HTERT RPE-1 (cell line): ENCODE data around the gene GID4.
"Not testable (repeated sequence)": the region's sequence is repeated elsewhere in the genome, so short reads cannot be mapped to it uniquely, and the experiment has no call there.

Experiments used
- in situ Hi-C: fragments of 300-500 bp; cut with MboI; formaldehyde crosslinking; loops from 4 replicates; pipeline ENCODE4 v1.14.3; 2020; ENCODE audit warnings: low sequenced_read_pairs

GID4 gene

DNA sequence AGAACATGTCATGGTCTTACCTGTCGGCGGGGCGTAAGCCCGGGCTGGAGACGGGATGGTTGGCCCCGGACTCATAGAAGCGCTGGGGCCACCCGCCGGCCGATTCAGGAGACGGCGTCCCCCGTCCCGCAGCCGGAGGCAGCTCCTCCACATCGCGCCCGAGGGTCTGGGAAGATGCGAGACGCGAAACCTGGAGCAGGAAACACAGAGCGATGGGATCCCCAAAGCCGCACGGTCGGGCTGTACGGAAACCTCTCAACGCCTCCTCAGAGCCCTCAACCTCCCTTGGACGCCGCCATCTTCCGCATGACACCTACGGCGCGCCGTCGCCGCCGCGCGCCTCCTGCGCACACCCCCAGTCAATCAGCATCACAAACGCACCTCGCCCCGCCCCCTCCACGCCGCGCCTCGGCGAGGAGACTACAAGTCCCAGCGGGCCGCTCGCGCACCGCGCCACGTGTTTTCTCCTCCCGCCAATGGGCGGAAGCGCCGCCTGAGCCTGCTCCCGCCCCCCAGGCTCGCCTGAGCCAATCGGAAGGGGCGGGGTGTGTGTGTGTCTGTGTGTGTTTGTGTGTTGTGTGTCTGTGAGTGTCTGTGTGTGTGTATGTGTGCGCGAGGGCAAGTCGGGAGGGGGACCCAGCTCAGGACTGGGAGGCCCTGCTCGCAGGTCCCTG, at the start of gene GID4, which contains the start of gene ATPAF2:
TSS of gene GID4 (plus strand) at position 548 of the 674 bp plus-strand sequence. CDS start at position 605, 57 bp downstream.
TSS of gene ATPAF2 (minus strand) at position 308 of the 674 bp plus-strand sequence. CDS start at position 153, 155 bp downstream.
- in situ Hi-C loops: no loop called here

GRCh38 chr17:17989618-17990017, 49.6 kb upstream of the GID4 start:
- in situ Hi-C loops: no loop called here

GRCh38 chr17:17990282-17990681, 48.9 kb upstream of the GID4 start:
- in situ Hi-C loops: no loop called here

DNA sequence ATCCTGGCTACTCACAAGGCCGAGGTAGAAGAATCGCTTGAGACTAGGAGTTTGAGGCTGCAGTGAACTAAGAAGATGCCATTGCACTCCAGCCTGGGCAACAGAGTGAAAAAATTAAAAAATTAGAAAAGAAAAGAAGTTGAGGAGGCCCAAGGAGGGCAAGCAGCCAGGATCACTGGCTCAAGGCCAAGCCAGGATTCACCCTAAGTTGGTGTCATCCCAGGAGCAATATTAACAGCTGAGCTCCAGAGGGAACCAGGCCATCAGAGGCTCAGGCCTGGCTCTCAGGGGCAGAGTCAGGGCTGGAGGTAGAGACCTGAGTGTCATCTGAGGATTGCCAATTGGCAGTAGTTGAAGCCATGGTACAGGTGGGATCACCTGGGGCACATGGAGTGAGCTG, 45.8 kb upstream of the GID4 start:
- in situ Hi-C loops: no loop called here

DNA sequence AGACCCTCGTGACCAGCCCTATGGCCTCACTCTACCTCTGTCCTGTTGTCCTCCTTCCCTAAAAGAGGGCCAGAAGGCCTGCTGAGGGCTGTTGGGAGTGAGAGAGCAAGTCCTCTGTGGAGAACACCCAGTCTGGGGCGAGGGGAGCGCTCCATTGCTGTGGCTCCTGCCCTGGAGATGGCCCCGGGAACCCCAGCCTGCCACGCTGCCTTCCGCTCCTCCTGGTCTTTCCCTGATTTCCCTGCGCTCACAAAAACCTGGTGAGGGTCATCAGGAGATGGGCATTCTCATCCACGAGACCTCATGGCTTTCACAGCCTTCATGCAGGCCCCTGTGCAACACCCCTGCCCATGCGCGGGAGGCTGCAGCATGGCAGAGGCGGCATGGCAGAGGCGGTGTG, 45.4 kb upstream of the GID4 start:
- in situ Hi-C loops: no loop called here

GRCh38 chr17:17994271-17995069, 44.7 kb upstream of the GID4 start:
- in situ Hi-C loops: no loop called here

- in situ Hi-C loops: not testable (repeated sequence)
Measured at GRCh38 chr17:17995887-17996286, 43.3 kb upstream of the GID4 start.

DNA sequence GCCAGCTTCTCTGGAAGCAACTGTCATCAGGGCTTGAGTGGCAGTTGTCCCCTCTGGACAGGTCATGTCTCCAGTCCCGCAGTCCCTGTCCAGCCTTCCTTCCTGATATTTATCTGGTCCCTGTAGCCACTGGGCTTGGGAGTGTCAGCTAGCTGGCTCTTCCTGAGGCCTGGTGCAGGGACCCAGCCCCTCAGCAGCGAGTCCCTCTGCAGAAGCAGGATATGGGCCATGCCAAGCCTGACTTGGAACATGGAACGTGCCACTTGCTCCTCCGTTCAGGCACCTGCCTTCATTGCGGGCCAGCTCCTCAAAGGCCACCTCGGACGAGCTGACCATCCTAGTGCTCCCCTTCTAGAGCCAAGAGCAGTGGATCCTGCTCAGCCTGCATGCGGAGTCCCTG, 40.3 kb upstream of the GID4 start:
- in situ Hi-C loops: no loop called here

DNA sequence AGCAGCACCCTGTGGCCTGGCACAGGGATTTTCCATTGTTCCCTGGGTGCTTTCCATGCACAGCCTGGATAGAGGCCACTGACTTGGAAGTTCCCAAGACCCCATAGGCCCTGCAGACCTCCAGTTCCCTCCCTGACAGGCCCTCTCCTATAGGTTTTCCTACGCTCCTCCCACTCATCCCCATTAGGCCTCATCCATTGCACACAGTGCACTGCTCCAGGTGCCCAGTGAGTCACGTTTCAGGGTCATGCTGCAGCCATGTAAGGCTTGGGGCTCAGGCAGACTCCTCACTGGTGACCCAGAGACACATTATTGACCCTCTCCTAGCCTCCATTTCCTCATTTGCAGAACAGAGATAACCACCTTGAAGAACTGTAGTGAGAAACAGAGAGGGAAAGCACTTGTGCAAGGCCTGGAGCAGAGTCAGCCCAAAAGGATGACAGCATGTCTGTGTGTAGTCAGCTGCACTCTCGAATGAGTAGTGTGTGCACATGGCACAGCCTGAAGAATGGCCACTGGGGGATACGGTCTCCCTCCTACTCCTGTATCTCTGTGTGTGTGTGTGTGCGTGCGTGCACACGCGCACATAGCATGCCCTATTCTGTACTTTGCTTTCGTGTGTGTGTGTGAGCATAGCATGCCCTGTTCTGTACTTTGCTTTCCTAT, 39.7 kb upstream of the GID4 start:
- in situ Hi-C loops: no loop called here

GRCh38 chr17:18000030-18000408, 39.2 kb upstream of the GID4 start:
- in situ Hi-C loops: no loop called here

DNA sequence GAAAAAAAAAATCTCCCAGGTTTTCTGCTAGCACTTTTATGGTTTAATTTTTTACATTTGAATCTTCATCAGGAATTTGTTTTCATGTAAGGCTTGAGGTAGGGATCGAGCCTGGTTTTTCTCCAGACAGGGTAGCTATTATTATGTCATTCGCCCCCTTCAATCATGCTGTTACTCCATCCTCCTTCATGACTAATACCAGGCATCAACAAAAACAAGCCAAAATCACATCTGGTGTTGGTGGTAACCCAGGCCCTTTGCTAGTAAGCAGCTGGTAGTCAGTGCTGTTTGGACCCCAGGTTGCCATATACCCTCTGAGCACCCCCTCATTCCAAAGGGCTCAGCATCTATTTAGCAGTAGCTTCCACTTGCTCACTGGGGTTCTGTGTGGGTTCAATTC, 37.0 kb upstream of the GID4 start:
- in situ Hi-C loops: no loop called here

DNA sequence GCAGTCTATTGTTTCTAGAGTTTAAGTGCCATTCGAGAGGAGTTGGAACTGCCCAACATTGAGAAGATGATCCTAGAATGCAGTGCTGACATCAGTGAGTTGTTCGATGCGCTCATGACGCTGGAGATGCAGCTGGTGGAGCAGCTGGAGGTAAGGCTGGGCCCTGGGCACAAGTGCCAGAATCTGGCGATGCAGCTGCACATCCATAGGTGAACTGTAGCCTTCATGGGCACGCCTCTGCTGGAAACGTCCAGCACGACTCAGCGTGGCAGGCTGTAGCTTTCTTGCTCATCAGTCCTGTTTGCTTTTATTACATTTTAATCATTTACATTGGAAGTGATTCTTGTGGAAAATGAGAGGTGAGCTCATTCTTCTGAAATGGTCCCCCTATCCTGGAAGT, 34.9 kb upstream of the GID4 start:
- in situ Hi-C loops: no loop called here

DNA sequence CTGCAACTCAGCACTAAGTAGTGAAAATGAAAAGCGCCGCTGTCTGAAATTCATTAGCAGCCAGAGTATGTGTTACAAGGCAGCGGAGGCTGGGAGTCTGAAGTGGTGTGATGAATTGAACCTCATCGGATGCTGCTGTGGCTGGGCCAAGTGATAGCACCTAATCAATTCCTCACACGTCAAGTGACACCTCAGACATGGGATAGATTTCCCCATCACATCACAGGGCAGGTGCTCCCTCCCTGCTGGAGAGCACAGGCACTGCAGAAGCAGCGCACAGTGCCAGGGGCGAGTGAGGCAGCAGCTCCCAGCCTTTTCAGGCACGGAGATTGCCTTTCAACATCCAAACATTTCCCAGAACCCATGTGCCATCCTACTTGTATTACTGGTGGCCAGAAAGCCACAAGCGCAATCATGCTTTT, 34.3 kb upstream of the GID4 start:
- in situ Hi-C loops: no loop called here

- in situ Hi-C loops: no loop called here
Measured at GRCh38 chr17:18005496-18005895, 33.7 kb upstream of the GID4 start.

DNA sequence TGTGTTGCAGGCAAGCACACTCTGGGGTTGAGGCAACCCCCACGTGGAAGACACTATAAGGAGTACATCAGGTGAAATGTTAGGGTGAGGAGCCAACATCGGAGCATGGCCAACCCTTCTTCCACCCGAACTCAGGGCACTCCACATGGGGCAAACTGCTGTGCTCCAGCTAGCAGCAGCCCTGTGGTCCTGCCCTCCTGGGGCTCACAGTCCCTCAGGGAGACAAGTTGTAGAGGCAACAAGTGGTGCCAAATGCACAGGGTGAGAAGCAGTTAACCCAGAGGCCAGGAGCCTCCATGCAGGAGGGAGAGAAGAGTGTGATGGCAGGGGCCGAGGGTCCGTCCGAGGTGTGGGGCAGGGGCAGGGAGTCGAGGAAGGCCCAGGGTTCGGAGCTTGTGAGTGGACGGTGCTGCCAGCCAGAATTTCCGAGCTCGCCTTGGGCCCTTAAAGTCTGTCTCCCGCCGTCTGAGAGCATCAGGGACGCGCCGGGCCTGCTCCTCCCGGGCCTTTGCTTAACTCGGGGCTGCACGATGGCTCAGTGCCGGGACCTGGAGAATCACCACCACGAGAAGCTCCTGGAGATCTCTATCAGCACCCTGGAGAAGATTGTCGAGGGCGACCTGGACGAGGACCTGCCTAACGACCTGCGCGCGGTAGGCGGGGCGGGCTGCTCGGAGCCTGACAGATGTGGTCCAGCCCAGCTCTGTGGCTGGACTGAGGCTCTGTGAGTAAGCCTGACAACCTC, 32.5 kb upstream of the GID4 start:
- in situ Hi-C loops: no loop called here

- in situ Hi-C loops: no loop called here
Measured at GRCh38 chr17:18008496-18009268, 30.5 kb upstream of the GID4 start.

GRCh38 chr17:18009609-18010420, 29.4 kb upstream of the GID4 start:
- in situ Hi-C loops: no loop called here

DNA sequence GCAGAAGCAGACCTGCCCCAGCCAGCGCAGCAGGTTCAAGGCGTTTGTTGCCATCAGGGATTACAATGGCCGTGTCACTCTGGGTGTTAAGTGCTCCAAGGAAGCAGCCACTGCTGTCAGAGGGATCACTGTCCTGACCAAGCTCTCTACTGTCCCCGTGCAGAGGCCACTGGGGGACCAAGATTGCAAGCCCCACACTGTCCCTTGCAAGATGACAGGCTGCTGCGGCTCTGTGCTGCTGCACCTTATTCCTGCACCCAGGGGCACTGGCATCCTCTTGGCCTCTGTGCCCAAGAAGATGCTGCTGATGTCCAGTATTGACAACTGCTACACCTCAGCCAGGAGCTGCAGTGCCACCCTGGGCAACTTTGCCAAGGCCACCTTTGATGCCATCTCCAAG, 27.9 kb upstream of the GID4 start:
- in situ Hi-C loops: no loop called here

- in situ Hi-C loops: no loop called here
Measured at GRCh38 chr17:18014006-18014405, 25.2 kb upstream of the GID4 start.
